GM18861 (cell line): Measurements from ENCODE around the gene RANBP10.

Experiments used
- ATAC-seq: cut with Tn5 transposase; IDR thresholded peaks from one replicate; pipeline ENCODE4 v1.9.1; 2021; ENCODE audit not compliant: unreplicated experiment

Gene RANBP10

GRCh38 chr16:67749436-67750078, 56.8 kb downstream of the RANBP10 start:
- no peak for ATAC-seq

DNA sequence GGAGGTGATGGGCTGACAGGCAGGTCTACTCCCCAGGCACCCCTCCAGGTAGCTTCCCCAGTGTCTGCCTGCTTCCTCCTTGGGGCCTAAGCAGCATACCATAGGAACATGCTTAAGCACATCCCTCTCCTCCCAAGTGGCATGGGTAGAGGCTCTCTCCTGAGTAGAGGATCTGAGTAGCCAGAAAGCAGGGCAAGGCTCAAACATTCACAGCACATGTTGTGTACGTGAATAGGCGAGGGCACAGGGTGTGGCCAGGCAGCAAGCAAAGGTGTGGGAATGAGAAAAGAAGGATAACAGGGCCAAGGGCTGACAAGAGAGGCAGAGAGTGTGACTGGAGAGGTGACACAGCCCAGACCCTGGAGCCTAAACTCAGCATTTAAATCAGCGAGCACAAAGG, 57.5 kb downstream of the RANBP10 start:
- ATAC-seq: no peak

- no peak for ATAC-seq
Measured at GRCh38 chr16:67746846-67747245, 59.5 kb downstream of the RANBP10 start.

GRCh38 chr16:67741118-67741517, 65.2 kb downstream of the RANBP10 start:
- ATAC-seq: no peak

DNA sequence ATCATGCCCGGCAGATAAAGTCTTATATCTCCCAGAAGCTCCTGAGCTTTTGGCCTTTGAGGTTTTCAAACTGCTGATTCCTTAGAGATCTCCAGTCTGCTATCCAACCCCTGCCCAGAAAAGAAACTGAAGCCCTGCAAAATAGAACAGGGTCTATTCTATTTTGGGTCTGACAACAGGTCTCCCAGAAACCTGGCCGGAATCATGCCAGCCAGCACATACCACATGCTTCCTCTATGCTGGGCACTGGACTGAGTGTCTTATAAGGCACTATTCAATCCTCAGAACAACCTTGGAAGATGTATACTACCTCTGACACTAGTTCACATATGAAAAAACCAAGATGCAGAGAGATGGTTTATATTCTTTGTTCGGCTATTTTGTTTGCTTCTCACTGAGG, 66.0 kb downstream of the RANBP10 start:
- ATAC-seq: no peak

DNA sequence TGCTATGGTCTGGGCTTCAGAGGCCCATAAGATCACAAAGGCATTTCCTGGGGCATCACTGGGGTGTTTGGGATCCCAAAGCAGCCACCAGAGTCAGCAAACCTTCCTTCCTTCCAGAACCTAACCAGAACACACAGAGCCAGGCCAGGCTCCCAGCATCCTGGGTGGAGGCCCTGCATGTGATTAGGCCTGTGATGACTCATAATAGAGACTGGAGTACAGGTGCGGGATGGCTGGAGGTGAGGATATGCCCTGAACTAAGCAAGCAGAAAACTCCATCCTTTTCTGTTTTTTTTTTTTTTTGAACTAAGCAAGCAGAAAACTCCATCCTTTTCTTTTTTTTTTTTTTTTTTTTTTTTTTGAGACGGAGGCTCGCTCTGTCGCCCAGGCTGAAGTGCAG, 69.5 kb downstream of the RANBP10 start:
- no peak for ATAC-seq

DNA sequence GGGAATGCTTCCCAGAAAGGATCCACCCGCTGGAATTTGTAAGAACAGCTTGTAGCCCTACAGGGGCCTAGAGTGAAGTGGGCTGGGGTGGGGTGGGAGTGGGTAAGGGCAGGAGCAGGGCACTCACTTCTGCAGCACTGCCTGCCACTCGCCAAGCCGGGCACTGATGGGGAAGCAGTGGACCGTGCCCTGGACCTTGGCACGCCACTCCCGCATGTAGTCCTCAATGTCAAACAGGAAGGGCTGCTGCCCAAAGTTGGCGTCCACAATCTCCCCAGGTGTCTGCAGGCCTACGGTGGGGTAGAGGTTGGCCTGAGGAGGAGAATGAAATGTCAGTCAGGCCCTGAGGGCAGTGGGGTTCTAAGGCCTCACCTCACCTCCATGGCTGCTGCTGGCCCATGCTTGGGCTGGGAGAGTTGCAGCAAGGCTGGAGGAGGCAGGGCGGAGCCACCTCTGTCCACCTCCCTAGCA, 71.6 kb downstream of the RANBP10 start:
- no peak for ATAC-seq

- ATAC-seq: no peak
Measured at GRCh38 chr16:67733734-67734470, 72.5 kb downstream of the RANBP10 start.

DNA sequence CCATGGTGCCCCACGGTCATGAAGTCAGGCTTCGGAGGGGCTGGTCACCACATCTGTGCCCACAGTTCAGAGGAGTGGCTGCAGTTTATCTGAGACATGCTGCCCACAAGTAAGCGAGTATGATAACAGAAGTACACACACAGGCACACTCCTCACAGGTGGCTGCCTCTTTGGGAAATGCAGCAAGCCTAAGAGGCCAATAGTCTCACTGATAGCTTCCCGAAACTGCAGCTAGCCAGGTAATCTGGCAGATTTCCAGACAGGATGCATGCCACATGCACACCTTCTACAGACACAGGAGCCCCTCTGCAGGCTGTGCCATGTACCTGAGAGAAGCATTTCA, 74.6 kb downstream of the RANBP10 start:
- ATAC-seq: no peak

- no peak for ATAC-seq
Measured at GRCh38 chr16:67731071-67731752, 75.1 kb downstream of the RANBP10 start.

DNA sequence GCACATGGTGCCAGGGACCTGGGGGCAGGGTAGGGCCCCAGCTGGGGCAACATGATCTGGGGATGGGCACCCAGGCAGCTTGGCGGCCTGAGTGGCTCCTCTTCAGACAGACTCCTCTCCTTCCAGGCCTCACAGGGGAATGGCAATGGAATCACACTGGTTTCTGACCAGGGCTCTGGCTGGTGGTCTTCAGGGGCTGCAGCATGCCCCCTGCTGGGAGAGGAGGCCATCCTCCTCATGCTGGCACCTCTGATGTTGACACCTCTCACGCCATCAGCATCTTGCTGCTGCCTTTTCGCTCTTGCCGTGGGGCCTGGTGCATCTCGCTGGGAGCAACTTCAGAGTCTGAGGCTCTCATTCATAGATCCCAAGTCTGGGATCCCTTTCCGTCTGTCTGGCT, 76.0 kb downstream of the RANBP10 start:
- no peak for ATAC-seq

GRCh38 chr16:67729636-67730248, 76.6 kb downstream of the RANBP10 start:
- ATAC-seq: no peak

- ATAC-seq: no peak
Measured at GRCh38 chr16:67727521-67728485, 78.6 kb downstream of the RANBP10 start.

GRCh38 chr16:67726106-67727034, 80.0 kb downstream of the RANBP10 start:
- no peak for ATAC-seq

DNA sequence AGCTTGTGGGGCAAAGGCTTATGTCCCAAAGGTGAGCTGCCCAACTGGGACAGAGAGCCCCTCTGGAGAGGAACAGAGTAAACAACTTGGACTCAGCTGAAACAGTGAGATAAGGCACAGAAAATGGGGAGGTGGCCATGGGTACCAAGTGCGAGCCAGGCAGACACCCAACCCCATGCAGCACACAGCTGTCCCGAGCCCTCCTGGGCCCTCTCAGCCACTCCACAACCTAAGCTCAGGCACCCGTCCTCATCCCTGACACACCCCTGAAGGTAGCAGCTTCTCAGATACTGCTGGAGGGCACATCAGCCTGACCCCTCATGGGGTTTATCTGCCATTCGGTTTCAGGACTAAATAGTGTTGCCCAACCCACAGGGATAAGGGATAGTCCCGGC, 82.5 kb downstream of the RANBP10 start:
- ATAC-seq: no peak

DNA sequence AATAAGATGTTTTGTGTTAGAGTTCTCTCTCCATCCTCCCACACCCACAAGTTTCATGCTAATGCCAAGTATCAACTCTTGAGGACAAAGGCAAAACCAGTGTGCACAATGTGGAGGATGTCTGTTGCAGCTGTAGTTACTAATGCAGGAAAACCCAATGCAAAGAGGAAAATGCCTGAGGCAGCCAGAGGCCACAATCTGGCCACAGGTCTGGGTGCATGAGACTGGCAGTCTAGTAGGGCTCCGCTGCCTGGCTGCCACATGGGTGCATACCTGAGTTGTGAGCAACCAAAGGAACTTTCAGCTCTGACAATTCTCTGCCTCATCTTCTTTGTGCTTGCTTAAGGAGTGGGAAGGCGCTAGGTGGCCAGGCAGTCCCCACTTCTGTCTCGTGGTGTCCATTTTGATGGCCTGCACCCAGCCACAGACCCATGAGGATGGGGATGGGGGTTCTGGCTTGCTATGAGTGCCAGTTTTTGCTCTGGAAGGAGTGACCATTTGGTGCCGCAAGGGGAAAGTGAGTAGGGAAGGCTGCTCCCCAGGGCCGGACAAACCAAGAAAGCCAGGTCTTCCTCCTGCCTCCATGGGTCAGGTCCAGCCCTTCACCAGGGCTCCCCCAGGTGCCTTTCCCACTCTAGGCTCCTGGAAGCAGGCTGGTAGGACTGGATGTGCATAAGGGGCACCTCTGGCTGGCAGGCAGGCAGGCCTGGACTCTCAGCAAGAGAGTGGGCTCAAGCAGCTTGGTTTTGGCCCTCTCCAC, 83.0 kb downstream of the RANBP10 start:
- ATAC-seq: no peak

DNA sequence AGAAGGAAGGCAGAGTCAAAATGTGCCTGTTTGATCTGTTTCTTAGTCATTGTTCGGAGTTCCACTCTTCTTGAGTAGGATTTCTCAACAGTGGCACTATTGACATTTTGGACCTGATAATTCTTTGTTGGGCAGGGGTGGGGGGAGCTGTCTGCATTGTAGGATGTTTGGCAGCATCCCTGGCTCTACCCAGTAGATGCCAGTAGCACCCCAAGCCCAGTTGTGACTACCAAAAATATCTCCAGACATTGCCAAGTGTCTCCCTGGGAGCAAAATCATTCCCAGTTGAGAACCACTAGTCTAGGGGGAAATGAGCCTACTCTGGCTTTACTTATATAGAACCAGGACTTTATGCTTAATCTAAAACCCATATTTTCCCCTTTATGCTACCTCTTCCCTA, 86.1 kb downstream of the RANBP10 start:
- ATAC-seq: no peak

DNA sequence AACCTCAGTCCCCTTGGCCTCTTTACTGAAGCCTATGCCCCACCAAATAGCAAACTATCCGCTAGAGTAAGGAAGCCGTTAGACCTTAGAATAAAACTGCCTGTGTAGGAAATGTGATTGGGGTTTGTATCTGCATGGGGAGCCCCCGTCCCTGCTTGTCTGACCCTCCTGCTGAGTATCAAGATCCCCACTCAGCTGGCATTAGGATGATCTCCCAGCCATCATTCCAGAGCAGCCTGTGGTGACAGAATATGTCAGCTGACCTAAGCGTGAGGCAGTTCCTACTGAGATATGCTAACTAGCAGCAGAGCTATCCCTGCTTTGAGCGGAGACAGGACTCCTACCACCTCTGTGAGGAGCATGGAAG, 86.6 kb downstream of the RANBP10 start:
- no peak for ATAC-seq
